ENCODE measurements around the gene ZC3H6. TPM values are rescaled to one million over a fixed set of nuclear protein-coding genes. Genes with fewer than 3 reads are reported as not detected.
"Not testable (repeated sequence)": the region's sequence is repeated elsewhere in the genome, so short reads cannot be mapped to it uniquely, and the experiment has no call there.

The ZC3H6 gene
- total and polyA plus RNA-seq, 4 donors: 8.8 to 17.6 (median 11.9) TPM

DNA sequence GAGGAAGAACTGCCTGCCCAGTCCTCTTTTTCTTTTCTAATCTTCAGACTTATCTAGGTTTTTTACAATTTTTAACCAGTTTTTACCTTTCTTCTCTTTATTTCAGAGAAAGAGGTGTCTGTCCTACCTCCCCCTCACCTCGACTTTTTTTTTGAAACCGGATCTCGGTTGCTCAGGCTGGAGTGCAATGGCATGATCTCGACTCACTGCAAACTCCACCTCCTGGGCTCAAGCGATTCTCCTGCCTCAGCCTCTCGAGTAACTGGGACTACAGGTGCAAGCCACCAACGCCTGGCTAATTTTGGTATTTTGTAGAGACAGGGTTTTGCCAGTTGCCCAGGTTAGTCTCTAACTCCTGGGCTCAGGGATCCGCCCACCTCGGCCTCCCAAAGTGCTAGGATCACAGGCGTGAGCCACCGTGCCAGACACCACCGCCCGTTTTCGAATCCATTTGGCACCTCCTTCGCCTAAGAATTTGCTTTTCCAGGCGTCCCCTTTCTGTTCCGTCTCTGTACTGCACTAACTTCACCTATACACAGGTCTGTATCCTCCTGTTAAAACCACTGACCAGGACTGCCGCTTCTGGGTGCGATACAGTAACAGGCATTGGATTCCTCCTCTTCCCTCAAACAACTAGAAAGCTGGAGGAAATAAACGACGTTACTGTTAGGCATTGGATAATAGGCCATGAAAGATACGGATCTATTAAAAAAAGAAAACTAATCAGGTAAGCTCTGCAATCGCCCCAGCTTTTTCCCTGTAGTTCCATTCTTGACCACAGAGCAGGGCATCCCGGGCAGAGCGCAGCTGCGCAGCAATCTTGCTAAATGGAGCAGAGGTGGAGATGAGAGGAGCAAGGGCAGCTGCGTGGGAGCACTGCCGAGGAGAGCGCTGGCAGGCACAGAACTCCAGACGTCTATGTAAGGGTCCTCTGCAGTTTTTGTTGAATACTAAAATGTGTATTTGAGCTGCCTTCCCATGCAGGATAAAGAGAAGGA lies 69.9 kb downstream of the ZC3H6 start:
- Histone ChIP-seq H3K27me3 (ENCODE audit: control insufficient read depth, insufficient read depth, low read length) (no peaks in the 10 kb centered on the region), H3K27ac (ENCODE audit: low read depth, low read length) (no peak overlapping the region), H3K4me3 (ENCODE audit: low read depth, low read length) (no peak overlapping the region), H3K4me1 (ENCODE audit: control insufficient read depth, insufficient read depth, low read length) (no peaks in the 10 kb centered on the region), H3K9me3 (ENCODE audit: control insufficient read depth, insufficient read depth, low read length) (no peaks in the 10 kb centered on the region), H3K36me3 (ENCODE audit: control insufficient read depth, insufficient read depth, low read length) (no peaks in the 10 kb centered on the region)
- WGBS (ENCODE audit: insufficient coverage): 90% methylated on average over 26 of the region's 30 CpGs
- DNase-seq (ENCODE audit: low read depth in 4 of 6, low spot score in 6 of 6): no peak

- DNase-seq (ENCODE audit: low read depth in 4 of 6, low spot score in 6 of 6); H3K27me3 ChIP-seq (ENCODE audit: control insufficient read depth, insufficient read depth, low read length); H3K36me3 ChIP-seq (ENCODE audit: control insufficient read depth, insufficient read depth, low read length); H3K27ac ChIP-seq (ENCODE audit: low read depth, low read length); H3K4me1 ChIP-seq (ENCODE audit: control insufficient read depth, insufficient read depth, low read length); H3K4me3 ChIP-seq (ENCODE audit: low read depth, low read length); H3K9me3 ChIP-seq (ENCODE audit: control insufficient read depth, insufficient read depth, low read length): not testable (repeated sequence)
- 89% methylated on average over 2 of the region's 2 CpGs for WGBS (ENCODE audit: insufficient coverage)
Observed at GRCh38 chr2:112352292-112352691, 76.9 kb downstream of the ZC3H6 start.

GRCh38 chr2:112352809-112353603 lies 77.6 kb downstream of the ZC3H6 start:
- not testable (repeated sequence) for H3K4me3 ChIP-seq (ENCODE audit: low read depth, low read length); H3K36me3 ChIP-seq (ENCODE audit: control insufficient read depth, insufficient read depth, low read length); DNase-seq (ENCODE audit: low read depth in 4 of 6, low spot score in 6 of 6)

GRCh38 chr2:112354335-112354734 lies 78.9 kb downstream of the ZC3H6 start:
- no CpG with 5 or more reads among the region's 2 CpGs for WGBS (ENCODE audit: insufficient coverage)
- not testable (repeated sequence) for H3K4me1 ChIP-seq (ENCODE audit: control insufficient read depth, insufficient read depth, low read length); H3K27ac ChIP-seq (ENCODE audit: low read depth, low read length); H3K36me3 ChIP-seq (ENCODE audit: control insufficient read depth, insufficient read depth, low read length); H3K27me3 ChIP-seq (ENCODE audit: control insufficient read depth, insufficient read depth, low read length); DNase-seq (ENCODE audit: low read depth in 4 of 6, low spot score in 6 of 6); H3K4me3 ChIP-seq (ENCODE audit: low read depth, low read length); H3K9me3 ChIP-seq (ENCODE audit: control insufficient read depth, insufficient read depth, low read length)

More at GRCh38 chr2:112352809-112353603, 77.6 kb downstream of the ZC3H6 start:
- WGBS (ENCODE audit: insufficient coverage): 98% methylated on average over 3 of the region's 25 CpGs
- H3K9me3 ChIP-seq (ENCODE audit: control insufficient read depth, insufficient read depth, low read length); H3K4me1 ChIP-seq (ENCODE audit: control insufficient read depth, insufficient read depth, low read length); H3K27me3 ChIP-seq (ENCODE audit: control insufficient read depth, insufficient read depth, low read length); H3K27ac ChIP-seq (ENCODE audit: low read depth, low read length): not testable (repeated sequence)

DNA sequence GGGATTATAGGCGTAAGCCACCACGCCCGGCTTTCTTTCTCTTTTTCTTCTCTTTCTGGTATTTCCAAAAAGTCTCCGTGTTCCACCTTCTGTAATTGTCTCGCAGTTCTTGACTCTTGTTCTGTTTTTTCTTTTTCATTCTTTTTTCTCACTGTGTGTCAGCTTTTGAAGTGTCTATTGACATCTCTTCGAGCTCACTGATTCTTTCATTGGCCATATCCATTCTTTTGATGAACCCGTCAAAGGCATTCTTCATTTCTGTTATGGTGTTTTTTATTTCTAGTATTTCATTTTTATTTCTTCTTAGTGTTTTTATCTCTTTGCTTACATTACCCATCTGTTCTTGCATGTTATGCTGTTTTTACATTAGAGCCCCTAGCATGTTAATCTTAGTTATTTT lies 84.7 kb downstream of the ZC3H6 start:
- not testable (repeated sequence) for H3K36me3 ChIP-seq (ENCODE audit: control insufficient read depth, insufficient read depth, low read length); H3K4me3 ChIP-seq (ENCODE audit: low read depth, low read length); DNase-seq (ENCODE audit: low read depth in 4 of 6, low spot score in 6 of 6); H3K27ac ChIP-seq (ENCODE audit: low read depth, low read length); H3K27me3 ChIP-seq (ENCODE audit: control insufficient read depth, insufficient read depth, low read length); H3K9me3 ChIP-seq (ENCODE audit: control insufficient read depth, insufficient read depth, low read length); H3K4me1 ChIP-seq (ENCODE audit: control insufficient read depth, insufficient read depth, low read length)
- 98% methylated on average over 5 of the region's 7 CpGs for WGBS (ENCODE audit: insufficient coverage)

Small RNA genes within 50 kb of the gene (small RNA-seq; reads per million reads assigned to genes)
- gene AC115115.1 (ENCODE audit: low replicate concordance): not detected

Other genes with a start within 250 kb of the ZC3H6 start
- gene TMEM87B, start 220.3 kb upstream of the ZC3H6 start, total RNA-seq: 10 to 100 TPM in 1 of 2 donors, 1 to 10 TPM in 1; 8.5 to 18.1 TPM
- gene TMEM87B, start 220.3 kb upstream of the ZC3H6 start, polyA plus RNA-seq (ENCODE audit: insufficient read length in 2 of 2): 10 to 100 TPM; 10.1 to 10.3 TPM
- 1 to 10 TPM; 3.2 to 6.0 TPM for gene FBLN7, start 137.2 kb upstream of the ZC3H6 start, total RNA-seq
- 10 to 100 TPM; 10.6 to 12.7 TPM for gene FBLN7, start 137.2 kb upstream of the ZC3H6 start, polyA plus RNA-seq (ENCODE audit: insufficient read length in 2 of 2)
- 10 to 100 TPM; 14.3 to 18.1 TPM for gene ZC3H8, start 20.6 kb upstream of the ZC3H6 start, total RNA-seq
- 10 to 100 TPM; 17.4 to 22.7 TPM for gene ZC3H8, start 20.6 kb upstream of the ZC3H6 start, polyA plus RNA-seq (ENCODE audit: insufficient read length in 2 of 2)
- 10 to 100 TPM; 19.2 to 31.8 TPM for gene RGPD8, start 158.0 kb downstream of the ZC3H6 start, total RNA-seq
- gene RGPD8, start 158.0 kb downstream of the ZC3H6 start, polyA plus RNA-seq (ENCODE audit: insufficient read length in 2 of 2): 1 to 10 TPM; 2.1 to 2.7 TPM
- gene TTL, start 206.6 kb downstream of the ZC3H6 start, total RNA-seq: 10 to 100 TPM; 60.5 to 84.9 TPM
- 10 to 100 TPM; 80.2 to 93.9 TPM for gene TTL, start 206.6 kb downstream of the ZC3H6 start, polyA plus RNA-seq (ENCODE audit: insufficient read length in 2 of 2)

All from spinal cord (tissue), 10 donors.